MM.1S (cell line): ENCODE measurements around the gene C17orf113.

Experiments
- CTCF ChIP-seq: fragments of 300-600 bp; sonication (generic); IDR thresholded peaks from 2 replicates; pipeline ENCODE4 v1.5.1; 2016; ENCODE audit warnings: antibody characterized with exemption, low read length, mixed read lengths
- EZH2phosphoT487 ChIP-seq: fragments of 300-600 bp; sonication (generic); IDR thresholded peaks from 2 replicates; pipeline ENCODE4 v1.6.1; 2018; ENCODE audit warnings: antibody characterized with exemption, low read length

- TF ChIP-seq CTCF (no peak), EZH2phosphoT487 (no peak)
These were observed 31.4 kb downstream of the C17orf113 start for GRCh38 chr17:42018988-42019387.
